HEK293 (cell line): ENCODE data around the gene DPY19L1.

Experiments
- CTCF ChIP-seq: fragments of 450-650 bp; formaldehyde crosslinking; IDR thresholded peaks from 2 replicates; pipeline ENCODE4 v1.5.1; 2016; ENCODE audit warnings: missing biosample characterization, missing genetic modification characterization
- GLI4 ChIP-seq: fragments of 450-650 bp; formaldehyde crosslinking; IDR thresholded peaks from 2 replicates; pipeline ENCODE4 v1.5.1; 2016; ENCODE audit warnings: missing biosample characterization, missing genetic modification characterization

- TF ChIP-seq CTCF (tag by site-specific recombination) (no peak), GLI4 (no peak)
These were observed 21.9 kb downstream of the DPY19L1 start for GRCh38 chr7:35015346-35015859.
